ENCODE results near the gene KCNJ6.
A peak's percentile ranks its signal among the peaks of the same experiment; 100 is the strongest.
"Not testable (repeated sequence)": the region's sequence is repeated elsewhere in the genome, so short reads cannot be mapped to it uniquely, and the experiment has no call there.

KCNJ6 gene

DNA sequence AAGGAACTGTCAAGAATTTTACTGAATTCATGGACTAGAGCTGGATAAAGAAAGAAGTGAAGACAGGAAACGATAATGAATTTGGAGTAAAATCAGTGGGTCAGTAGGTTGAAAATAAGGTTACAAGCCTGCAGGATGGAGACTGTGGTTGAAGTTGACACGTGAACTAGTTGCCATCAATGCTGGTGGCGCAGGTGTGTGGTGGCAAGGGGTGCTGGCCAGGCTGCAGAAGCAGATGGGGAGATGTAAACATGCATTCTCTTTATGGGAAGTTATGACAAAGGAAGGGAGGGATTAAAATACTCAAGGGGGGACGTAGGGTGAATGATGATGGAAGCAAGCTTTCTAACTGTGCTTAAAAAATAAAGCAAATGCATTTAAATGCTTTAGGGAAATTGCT is 263.1 kb downstream of the KCNJ6 start:
- peaks cover 49% of the 10 kb centered on the region for H3K27me3 ChIP-seq (ENCODE audit: insufficient read depth, low read length)
- H3K4me1 ChIP-seq (ENCODE audit: control insufficient read depth, insufficient read depth, low read length, unreplicated experiment) = peaks cover 4% of the 10 kb centered on the region
- H3K79me2 ChIP-seq (ENCODE audit: control insufficient read depth, insufficient read depth, low read length, unreplicated experiment) = no peaks in the 10 kb centered on the region
- H3K27ac ChIP-seq (ENCODE audit: low read depth, low read length) = no peak overlapping the region
- no peak overlapping the region for H2AFZ ChIP-seq (ENCODE audit: low read length, unreplicated experiment)
- no peak overlapping the region for H3K4me3 ChIP-seq (ENCODE audit: low read depth, low read length)
- no peaks in the 10 kb centered on the region for H3K36me3 ChIP-seq (ENCODE audit: insufficient read depth, low read length)

DNA sequence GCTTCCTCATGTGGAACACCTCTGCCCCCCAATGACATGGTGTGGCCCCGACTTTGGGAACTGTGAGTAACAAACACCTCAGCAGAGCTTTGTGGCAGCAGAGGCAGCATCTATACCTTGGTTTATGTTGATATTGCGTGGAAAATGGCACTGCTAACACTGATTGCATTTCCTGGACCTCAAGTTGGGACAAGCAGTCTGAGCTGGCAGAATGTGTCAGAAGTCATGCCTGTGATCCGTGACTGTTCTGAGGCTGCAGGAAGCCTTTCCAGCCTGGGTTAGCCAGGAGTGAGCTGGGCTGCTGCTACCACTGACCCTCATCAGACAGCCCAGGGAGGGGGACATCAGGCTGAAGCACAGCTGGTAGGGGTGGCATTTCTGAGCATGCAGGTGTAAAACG is 268.5 kb downstream of the KCNJ6 start:
- H3K4me1 ChIP-seq (ENCODE audit: control insufficient read depth, insufficient read depth, low read length, unreplicated experiment) = no peaks in the 10 kb centered on the region

DNA sequence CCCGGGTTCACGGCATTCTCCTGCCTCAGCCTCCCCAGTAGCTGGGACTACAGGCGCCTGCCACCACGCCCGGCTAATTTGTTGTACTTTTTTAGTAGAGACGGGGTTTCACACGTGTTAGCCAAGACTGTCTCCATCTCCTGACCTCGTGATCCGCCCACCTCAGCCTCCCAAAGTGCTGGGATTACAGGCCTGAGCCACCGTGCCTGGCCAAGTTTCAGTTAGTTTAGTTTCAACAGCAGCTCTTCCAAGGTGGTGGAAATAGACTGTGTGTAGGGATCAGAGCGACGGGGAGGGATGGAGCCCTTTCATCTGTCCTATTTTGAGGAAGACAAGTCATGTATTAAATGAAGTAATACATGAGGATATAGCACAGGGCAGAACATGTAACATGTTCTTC is 269.5 kb downstream of the KCNJ6 start:
- not testable (repeated sequence) for H3K4me1 ChIP-seq (ENCODE audit: control insufficient read depth, insufficient read depth, low read length, unreplicated experiment); H3K36me3 ChIP-seq (ENCODE audit: insufficient read depth, low read length); H2AFZ ChIP-seq (ENCODE audit: low read length, unreplicated experiment); H3K4me3 ChIP-seq (ENCODE audit: low read depth, low read length); H3K27ac ChIP-seq (ENCODE audit: low read depth, low read length); H3K79me2 ChIP-seq (ENCODE audit: control insufficient read depth, insufficient read depth, low read length, unreplicated experiment)
- peaks cover 57% of the 10 kb centered on the region for H3K27me3 ChIP-seq (ENCODE audit: insufficient read depth, low read length)

More for the DNA sequence above, 268.5 kb downstream of the KCNJ6 start:
- H3K36me3 ChIP-seq (ENCODE audit: insufficient read depth, low read length) = no peaks in the 10 kb centered on the region
- no peak overlapping the region for H3K27ac ChIP-seq (ENCODE audit: low read depth, low read length)
- no peaks in the 10 kb centered on the region for H3K79me2 ChIP-seq (ENCODE audit: control insufficient read depth, insufficient read depth, low read length, unreplicated experiment)
- no peak overlapping the region for H2AFZ ChIP-seq (ENCODE audit: low read length, unreplicated experiment)
- H3K4me3 ChIP-seq (ENCODE audit: low read depth, low read length) = no peak overlapping the region
- peaks cover 57% of the 10 kb centered on the region for H3K27me3 ChIP-seq (ENCODE audit: insufficient read depth, low read length)

DNA sequence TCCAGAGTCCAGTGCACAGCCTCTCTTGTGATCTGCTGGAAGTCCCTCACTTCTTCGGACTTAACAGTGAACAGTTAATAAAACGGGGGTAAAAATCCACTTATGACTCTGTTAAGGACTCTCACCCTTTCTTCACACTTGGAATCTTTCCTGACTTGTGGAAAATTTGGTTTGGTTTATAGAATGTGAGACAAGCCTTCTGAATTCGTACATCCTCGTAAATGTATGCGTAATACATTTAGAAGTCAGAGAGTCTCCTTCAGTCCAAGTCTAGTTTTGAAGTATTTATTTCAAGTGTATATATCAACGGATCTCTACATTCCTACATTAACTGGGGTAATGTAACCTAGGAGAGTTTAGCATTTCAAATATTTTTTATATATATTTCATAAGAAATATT is 270.4 kb downstream of the KCNJ6 start:
- H3K4me3 ChIP-seq (ENCODE audit: low read depth, low read length) = no peak overlapping the region

DNA sequence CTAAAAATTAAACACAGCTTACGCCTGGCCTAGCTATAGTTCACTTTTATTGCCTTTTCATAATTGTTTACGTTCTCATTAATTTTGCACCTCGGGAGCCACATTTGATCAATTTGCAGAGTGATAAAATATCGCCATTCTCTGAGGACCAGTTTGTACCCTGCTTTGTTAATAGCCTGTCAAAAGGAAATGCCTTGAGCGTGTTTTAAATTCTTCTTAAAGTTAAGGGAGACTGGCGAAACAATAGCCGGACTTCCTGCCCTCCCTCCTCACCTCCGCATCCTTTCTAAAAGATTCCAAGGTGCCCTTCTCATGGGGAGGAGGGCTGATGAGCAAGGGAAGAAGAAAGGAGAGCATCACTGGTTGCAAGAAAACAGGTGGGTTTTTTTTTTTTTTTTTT is 271.6 kb downstream of the KCNJ6 start:
- H3K79me2 ChIP-seq (ENCODE audit: control insufficient read depth, insufficient read depth, low read length, unreplicated experiment) = no peaks in the 10 kb centered on the region
- no peak overlapping the region for H3K4me3 ChIP-seq (ENCODE audit: low read depth, low read length)
- H3K4me1 ChIP-seq (ENCODE audit: control insufficient read depth, insufficient read depth, low read length, unreplicated experiment) = no peaks in the 10 kb centered on the region
- no peaks in the 10 kb centered on the region for H3K36me3 ChIP-seq (ENCODE audit: insufficient read depth, low read length)
- H2AFZ ChIP-seq (ENCODE audit: low read length, unreplicated experiment) = no peak overlapping the region
- H3K27ac ChIP-seq (ENCODE audit: low read depth, low read length) = no peak overlapping the region
- peaks cover 58% of the 10 kb centered on the region for H3K27me3 ChIP-seq (ENCODE audit: insufficient read depth, low read length)

More for the DNA sequence above, 270.4 kb downstream of the KCNJ6 start:
- H3K4me1 ChIP-seq (ENCODE audit: control insufficient read depth, insufficient read depth, low read length, unreplicated experiment) = no peaks in the 10 kb centered on the region
- no peak overlapping the region for H3K27ac ChIP-seq (ENCODE audit: low read depth, low read length)
- H2AFZ ChIP-seq (ENCODE audit: low read length, unreplicated experiment) = no peak overlapping the region
- no peaks in the 10 kb centered on the region for H3K36me3 ChIP-seq (ENCODE audit: insufficient read depth, low read length)
- peaks cover 57% of the 10 kb centered on the region for H3K27me3 ChIP-seq (ENCODE audit: insufficient read depth, low read length)
- no peaks in the 10 kb centered on the region for H3K79me2 ChIP-seq (ENCODE audit: control insufficient read depth, insufficient read depth, low read length, unreplicated experiment)

DNA sequence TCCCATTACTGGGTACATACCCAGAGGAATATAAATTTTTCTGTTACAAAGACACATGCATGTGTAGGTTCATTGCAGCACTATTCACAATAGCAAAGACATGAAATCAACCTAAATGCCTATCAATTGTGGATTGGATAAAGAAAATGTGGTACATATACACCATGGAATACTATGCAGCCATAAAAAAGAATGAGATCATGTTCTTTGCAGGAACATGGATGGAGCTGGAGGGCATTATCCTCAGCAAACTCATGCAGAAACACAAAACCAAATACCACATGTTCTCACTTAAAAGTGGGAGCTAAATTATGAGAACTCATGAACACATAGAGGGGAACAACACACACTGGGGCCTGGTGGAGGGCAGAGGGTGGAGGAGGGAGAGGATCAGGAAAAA is 272.4 kb downstream of the KCNJ6 start:
- not testable (repeated sequence) for H3K4me3 ChIP-seq (ENCODE audit: low read depth, low read length); H3K36me3 ChIP-seq (ENCODE audit: insufficient read depth, low read length); H3K27ac ChIP-seq (ENCODE audit: low read depth, low read length); H2AFZ ChIP-seq (ENCODE audit: low read length, unreplicated experiment); H3K4me1 ChIP-seq (ENCODE audit: control insufficient read depth, insufficient read depth, low read length, unreplicated experiment); H3K79me2 ChIP-seq (ENCODE audit: control insufficient read depth, insufficient read depth, low read length, unreplicated experiment)
- peaks cover 60% of the 10 kb centered on the region for H3K27me3 ChIP-seq (ENCODE audit: insufficient read depth, low read length)

DNA sequence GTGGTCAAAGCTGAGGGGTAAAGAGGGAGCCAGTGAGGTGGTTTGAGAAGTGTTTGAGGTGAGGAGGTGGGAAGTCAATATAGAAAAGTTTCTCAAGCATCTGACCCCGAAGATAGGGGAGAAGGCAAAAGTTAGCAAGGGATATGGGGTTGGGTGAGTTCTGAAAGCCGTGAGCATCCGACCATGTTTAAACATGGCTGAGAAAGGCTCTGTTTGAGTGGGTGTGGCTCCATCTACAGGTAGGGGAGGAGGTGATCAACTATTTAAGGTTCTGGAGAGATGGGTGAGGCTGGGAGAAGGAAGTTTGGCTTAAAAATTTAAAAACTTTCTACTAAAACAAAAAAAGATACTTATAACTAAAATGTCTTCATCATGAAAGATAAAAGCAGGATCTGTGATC is 273.8 kb downstream of the KCNJ6 start:
- Histone ChIP-seq H3K36me3 (ENCODE audit: insufficient read depth, low read length) (no peaks in the 10 kb centered on the region), H3K27ac (ENCODE audit: low read depth, low read length) (no peak overlapping the region), H3K27me3 (ENCODE audit: insufficient read depth, low read length) (peaks cover 56% of the 10 kb centered on the region), H3K79me2 (ENCODE audit: control insufficient read depth, insufficient read depth, low read length, unreplicated experiment) (no peaks in the 10 kb centered on the region), H3K4me1 (ENCODE audit: control insufficient read depth, insufficient read depth, low read length, unreplicated experiment) (no peaks in the 10 kb centered on the region), H3K4me3 (ENCODE audit: low read depth, low read length) (no peak overlapping the region), H2AFZ (ENCODE audit: low read length, unreplicated experiment) (no peak overlapping the region)

DNA sequence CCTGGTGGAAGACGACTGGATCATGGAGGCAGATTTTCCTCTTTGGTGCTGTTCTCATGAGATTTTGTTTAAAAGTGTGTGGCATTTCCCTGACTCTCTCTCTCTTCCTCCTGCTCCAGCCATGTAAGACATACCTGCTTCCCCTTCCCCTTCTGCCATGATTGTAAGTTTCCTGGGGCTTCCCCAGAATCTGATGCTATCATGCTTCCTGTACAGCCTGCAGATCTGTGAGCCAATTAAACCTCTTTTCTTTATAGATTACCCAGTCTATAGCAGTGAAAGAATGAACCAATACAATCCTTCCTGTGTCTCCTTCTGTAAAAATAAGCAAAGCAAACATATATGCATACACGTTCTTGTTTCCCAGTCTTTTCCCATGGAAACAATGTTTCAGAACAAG is 276.5 kb downstream of the KCNJ6 start:
- H2AFZ ChIP-seq (ENCODE audit: low read length, unreplicated experiment) = no peak overlapping the region
- H3K36me3 ChIP-seq (ENCODE audit: insufficient read depth, low read length) = no peaks in the 10 kb centered on the region
- no peaks in the 10 kb centered on the region for H3K79me2 ChIP-seq (ENCODE audit: control insufficient read depth, insufficient read depth, low read length, unreplicated experiment)
- H3K4me3 ChIP-seq (ENCODE audit: low read depth, low read length) = no peak overlapping the region
- H3K27me3 ChIP-seq (ENCODE audit: insufficient read depth, low read length) = peaks cover 54% of the 10 kb centered on the region
- no peak overlapping the region for H3K27ac ChIP-seq (ENCODE audit: low read depth, low read length)
- H3K4me1 ChIP-seq (ENCODE audit: control insufficient read depth, insufficient read depth, low read length, unreplicated experiment) = peaks cover 12% of the 10 kb centered on the region

DNA sequence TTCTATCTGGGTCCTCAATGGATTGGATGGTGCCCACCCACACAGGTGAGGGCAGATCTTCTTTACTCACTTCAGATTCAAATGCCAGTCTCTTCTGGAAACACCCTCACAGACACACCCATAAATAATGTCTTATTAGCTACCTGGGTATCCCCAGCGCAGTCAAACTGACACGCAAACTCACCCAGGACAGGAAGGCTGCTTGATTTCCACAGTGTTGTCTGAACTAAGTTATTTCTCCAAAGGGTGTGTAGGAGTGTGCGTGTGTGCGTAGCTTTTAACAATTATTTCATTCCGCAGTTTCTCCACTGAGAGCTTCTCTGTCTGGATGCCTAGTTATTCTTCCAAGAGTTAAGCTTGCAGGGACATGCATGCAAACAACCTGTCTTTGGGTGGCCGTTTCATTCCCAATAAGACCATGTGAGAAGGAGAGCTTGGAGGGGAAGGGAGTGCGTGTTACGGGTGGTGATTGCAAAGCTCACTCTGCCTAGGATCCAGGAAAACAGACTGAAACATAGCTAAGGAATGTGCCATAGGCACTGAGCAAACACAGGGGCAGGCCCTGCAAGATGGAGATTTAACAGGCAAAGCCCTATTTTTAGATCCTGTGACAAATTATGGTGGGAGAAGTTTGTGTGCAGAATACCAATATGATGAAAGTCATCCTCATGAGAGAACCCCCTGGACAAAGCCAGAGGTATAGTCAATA is 280.0 kb downstream of the KCNJ6 start:
- H3K79me2 ChIP-seq (ENCODE audit: control insufficient read depth, insufficient read depth, low read length, unreplicated experiment) = no peaks in the 10 kb centered on the region
- H2AFZ ChIP-seq (ENCODE audit: low read length, unreplicated experiment) = peak overlapping the region; percentile 15
- peaks cover 26% of the 10 kb centered on the region for H3K27me3 ChIP-seq (ENCODE audit: insufficient read depth, low read length)
- H3K4me1 ChIP-seq (ENCODE audit: control insufficient read depth, insufficient read depth, low read length, unreplicated experiment) = peaks cover 12% of the 10 kb centered on the region
- H3K36me3 ChIP-seq (ENCODE audit: insufficient read depth, low read length) = no peaks in the 10 kb centered on the region
- H3K4me3 ChIP-seq (ENCODE audit: low read depth, low read length) = no peak overlapping the region
- peak overlapping the region; percentile 74 for H3K27ac ChIP-seq (ENCODE audit: low read depth, low read length)

DNA sequence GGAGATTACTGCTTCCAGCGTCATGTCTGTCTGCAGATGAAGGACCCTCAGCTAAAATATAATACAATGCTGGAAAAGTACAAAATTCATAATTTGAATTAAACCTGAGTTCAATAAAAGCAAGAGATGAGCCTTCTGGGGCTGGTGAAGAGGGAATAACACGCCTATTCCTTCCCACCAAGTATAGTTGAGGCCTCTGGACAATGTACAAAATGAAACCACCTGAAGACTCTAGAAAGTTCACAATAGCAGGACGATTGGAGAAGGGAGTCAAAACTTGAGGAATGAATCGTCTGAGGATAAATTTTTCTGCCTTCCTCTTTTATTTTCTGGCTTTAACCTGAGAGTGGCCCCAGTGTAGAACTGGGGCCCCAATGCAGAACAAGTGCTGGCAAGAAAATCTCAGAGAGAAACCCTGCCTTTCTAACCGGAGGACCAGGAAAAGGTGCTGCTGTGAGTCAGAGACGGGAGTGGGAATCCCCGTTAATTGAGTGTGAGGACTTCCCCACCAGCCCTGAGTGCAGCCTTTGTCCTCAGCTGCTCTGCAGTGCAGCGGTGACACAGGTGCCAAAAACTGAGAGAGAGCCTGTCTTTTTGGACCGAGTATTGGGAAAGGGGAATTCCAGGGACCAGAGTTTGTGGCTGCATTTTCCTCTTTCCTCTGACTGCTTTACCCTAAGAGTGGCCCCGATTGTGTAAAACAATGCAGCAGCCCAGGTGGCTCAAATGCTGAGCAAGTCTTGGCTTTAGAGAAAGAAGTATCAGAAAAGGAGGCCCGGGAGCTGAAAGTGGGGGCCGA is 284.7 kb downstream of the KCNJ6 start:
- H3K27ac ChIP-seq (ENCODE audit: low read depth, low read length) = no peak overlapping the region
- H3K4me1 ChIP-seq (ENCODE audit: control insufficient read depth, insufficient read depth, low read length, unreplicated experiment) = peaks cover 5% of the 10 kb centered on the region
- no peak overlapping the region for H2AFZ ChIP-seq (ENCODE audit: low read length, unreplicated experiment)
- H3K4me3 ChIP-seq (ENCODE audit: low read depth, low read length) = peak overlapping the region; percentile 17; the same call in 1 of the 2 replicates
- H3K79me2 ChIP-seq (ENCODE audit: control insufficient read depth, insufficient read depth, low read length, unreplicated experiment) = no peaks in the 10 kb centered on the region
- H3K27me3 ChIP-seq (ENCODE audit: insufficient read depth, low read length) = peaks cover 24% of the 10 kb centered on the region; the same call in 1 of the 2 replicates
- H3K36me3 ChIP-seq (ENCODE audit: insufficient read depth, low read length) = no peaks in the 10 kb centered on the region

DNA sequence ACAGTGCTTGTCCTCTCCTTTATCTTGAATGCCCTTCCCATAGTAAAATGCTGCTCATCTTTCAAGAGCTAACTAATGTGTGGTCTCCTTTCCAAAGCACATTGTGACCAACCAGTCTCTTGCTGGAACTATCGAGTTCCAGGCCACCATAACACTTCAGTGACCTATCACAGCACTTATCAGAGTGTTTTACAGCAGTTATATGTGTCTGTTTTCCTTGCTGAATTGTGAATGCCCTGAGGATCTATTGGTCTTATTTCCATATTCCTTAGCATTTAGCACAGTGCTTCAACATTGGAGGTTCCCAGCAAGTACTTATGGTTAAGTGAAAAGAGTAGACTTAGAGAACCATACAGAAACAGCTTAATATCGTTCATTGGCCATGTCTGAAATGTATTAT is 285.4 kb downstream of the KCNJ6 start:
- no peaks in the 10 kb centered on the region for H3K79me2 ChIP-seq (ENCODE audit: control insufficient read depth, insufficient read depth, low read length, unreplicated experiment)
- no peak overlapping the region for H3K4me3 ChIP-seq (ENCODE audit: low read depth, low read length)
- no peaks in the 10 kb centered on the region for H3K36me3 ChIP-seq (ENCODE audit: insufficient read depth, low read length)
- H3K27ac ChIP-seq (ENCODE audit: low read depth, low read length) = no peak overlapping the region
- no peaks in the 10 kb centered on the region for H3K4me1 ChIP-seq (ENCODE audit: control insufficient read depth, insufficient read depth, low read length, unreplicated experiment)
- H3K27me3 ChIP-seq (ENCODE audit: insufficient read depth, low read length) = peaks cover 24% of the 10 kb centered on the region; the same call in 1 of the 2 replicates
- H2AFZ ChIP-seq (ENCODE audit: low read length, unreplicated experiment) = no peak overlapping the region

Measured in ACC112 (cell line).